Measurements from ENCODE around the gene DNAJA1. TPM values are rescaled to one million over a fixed set of nuclear protein-coding genes. Genes with fewer than 3 reads are reported as not detected.

Gene DNAJA1
- total and polyA plus RNA-seq, 12 donors = 27.3 to 90.4 (median 54.7) TPM

- DNase-seq = no peak
- Histone ChIP-seq H3K9me3 (no peaks in the 10 kb centered on the region), H3K4me3 (no peak overlapping the region), H3K4me1 (peaks cover 0 to 9% (median 0%) of the 10 kb centered on the region in 9 donors), H3K36me3 (no peaks in the 10 kb centered on the region), H3K27me3 (no peaks in the 10 kb centered on the region), H3K27ac (no peak overlapping the region)
- no peak for ATAC-seq
- TF ChIP-seq CTCF (IDR thresholded peaks at IDR 0.05) = no peak
- intact Hi-C loops (cut with DNase I) = no loop called here
- WGBS, 2 donors = 82% methylated on average over 3 of the region's 3 CpGs
Measured at GRCh38 chr9:33011831-33012230, 13.2 kb upstream of the DNAJA1 start.

DNA sequence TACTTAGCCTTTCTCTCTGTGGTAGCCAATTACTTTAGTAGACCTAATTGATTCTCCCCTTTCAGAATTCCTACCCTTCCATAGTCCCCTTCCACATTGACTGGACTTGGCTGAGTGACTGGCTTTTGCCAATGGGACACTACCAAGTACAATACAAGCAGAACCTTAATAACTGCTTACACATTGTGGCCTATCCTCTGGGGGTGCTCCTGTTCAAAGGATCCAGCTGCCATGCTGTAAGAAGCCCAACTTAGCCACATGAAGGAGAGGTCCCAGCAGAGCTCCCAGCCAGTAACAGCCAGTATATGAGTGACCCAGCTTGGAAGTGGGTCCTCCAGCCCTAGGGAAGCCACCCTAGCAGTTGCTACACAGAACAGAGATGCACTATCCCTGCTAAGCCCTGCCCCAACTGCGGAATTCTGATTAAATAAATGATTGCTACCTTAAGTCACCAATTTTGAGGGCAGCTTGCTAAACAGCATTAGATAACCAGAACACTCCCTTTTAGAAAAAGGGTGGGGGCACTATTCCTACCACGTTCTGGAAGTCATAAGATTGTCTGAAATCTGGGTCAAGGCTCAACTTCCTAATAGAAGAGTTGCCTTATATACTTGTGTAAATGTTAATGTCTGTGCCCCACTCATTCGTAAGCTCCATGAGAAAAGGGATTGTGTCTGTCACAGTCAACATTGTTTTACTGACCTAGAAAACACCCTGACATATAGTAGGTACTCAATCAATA lies 12.6 kb upstream of the DNAJA1 start:
- intact Hi-C loops (cut with DNase I) = no loop called here
- ATAC-seq (no peak), DNase-seq (no peak)
- no peaks in the 10 kb centered on the region for H3K9me3 ChIP-seq
- no peaks in the 10 kb centered on the region for H3K36me3 ChIP-seq
- no peaks in the 10 kb centered on the region for H3K27me3 ChIP-seq
- no peak for TF ChIP-seq CTCF (IDR thresholded peaks at IDR 0.05)
- no peak overlapping the region for H3K4me3 ChIP-seq
- 86% methylated on average over 3 of the region's 3 CpGs for WGBS, 2 donors
- no peak overlapping the region for H3K27ac ChIP-seq
- peaks cover 0 to 9% (median 0%) of the 10 kb centered on the region in 9 donors for H3K4me1 ChIP-seq

DNA sequence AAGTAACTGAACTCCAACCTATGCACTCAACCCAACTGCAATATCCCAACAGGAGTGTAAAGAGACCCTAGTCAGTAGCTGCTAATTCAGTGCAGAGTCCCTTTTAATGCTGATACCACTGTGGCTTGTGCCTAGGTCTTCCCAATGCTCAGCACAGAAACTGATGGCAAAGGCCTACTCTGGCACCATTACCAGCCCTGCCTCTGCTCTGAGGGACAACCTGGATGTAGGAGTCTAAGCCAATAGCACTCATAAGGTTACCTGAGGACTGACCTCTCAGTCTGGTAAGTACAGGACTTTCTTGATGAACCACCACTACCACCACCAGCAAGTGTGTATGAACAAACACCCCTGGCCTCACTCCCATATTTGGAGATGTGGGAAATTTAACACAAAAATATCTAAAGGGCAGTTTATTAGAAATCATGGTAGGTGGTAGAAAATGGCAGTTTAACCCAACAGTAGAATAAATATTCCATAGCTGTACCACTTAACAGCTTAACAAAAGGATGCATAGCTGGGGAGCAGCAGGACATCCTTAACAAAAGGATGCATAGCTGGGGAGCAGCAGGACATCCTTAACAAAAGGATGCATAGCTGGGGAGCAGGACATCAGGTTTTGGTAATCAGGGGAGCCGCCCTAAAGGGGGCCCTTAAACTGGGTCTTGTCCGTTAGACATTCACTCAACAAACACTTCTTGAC lies 11.0 kb upstream of the DNAJA1 start:
- peaks cover 0 to 9% (median 0%) of the 10 kb centered on the region in 9 donors for H3K4me1 ChIP-seq
- no peak for ATAC-seq
- intact Hi-C loops (cut with DNase I) = no loop called here
- TF ChIP-seq CTCF (IDR thresholded peaks at IDR 0.05) = no peak
- no peak overlapping the region for H3K4me3 ChIP-seq
- WGBS, 2 donors = 83 to 87% methylated on average over 2 of the region's 2 CpGs
- no peak overlapping the region for H3K27ac ChIP-seq
- no peaks in the 10 kb centered on the region for H3K9me3 ChIP-seq
- no peak for DNase-seq
- H3K36me3 ChIP-seq = peaks cover 0 to 9% (median 0%) of the 10 kb centered on the region in 9 donors
- H3K27me3 ChIP-seq = no peaks in the 10 kb centered on the region

DNA sequence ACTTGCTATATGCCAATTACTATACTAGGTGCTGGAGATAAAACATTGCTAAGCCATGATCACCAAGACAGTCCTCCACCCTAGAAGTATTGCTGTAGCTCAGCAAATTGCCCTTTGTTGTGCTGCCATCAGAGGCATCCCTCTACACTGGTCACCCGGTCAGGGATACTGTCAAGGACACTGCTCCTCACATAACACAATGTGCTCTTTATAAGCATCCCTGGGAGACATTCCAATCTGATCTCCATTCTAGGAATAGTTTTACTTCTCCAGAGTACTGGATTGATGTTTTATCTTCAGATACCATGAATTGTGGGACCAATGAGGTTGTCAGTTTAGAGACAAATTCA lies 10.4 kb upstream of the DNAJA1 start:
- 86 to 88% methylated on average over 1 of the region's 1 CpG for whole genome bisulfite sequencing, 2 donors
- peaks cover 0 to 9% (median 0%) of the 10 kb centered on the region in 9 donors for H3K4me1 ChIP-seq
- intact Hi-C loops (cut with DNase I) = no loop called here

More for the DNA sequence above, 10.4 kb upstream of the DNAJA1 start:
- ATAC-seq (peak in 2 of 8 donors; percentile 28 to 53), DNase-seq (no peak)
- no peak overlapping the region for H3K4me3 ChIP-seq
- TF ChIP-seq CTCF (IDR thresholded peaks at IDR 0.05) = no peak
- no peaks in the 10 kb centered on the region for H3K27me3 ChIP-seq
- peaks cover 0 to 11% (median 0%) of the 10 kb centered on the region in 9 donors for H3K36me3 ChIP-seq
- no peaks in the 10 kb centered on the region for H3K9me3 ChIP-seq
- H3K27ac ChIP-seq = no peak overlapping the region
